Body of pancreas (tissue), 4 donors: ENCODE measurements around the gene GRID1.

Source experiments
- CTCF ChIP-seq, 7 experiments: fragments of 450-650 bp in 4 of 7; fragments of 200-600 bp in 3 of 7; sonication (generic) in 3 of 7; IDR thresholded peaks; one replicate each; pipeline ENCODE4 v1.5.1; 2016 to 2019; ENCODE audit warnings: antibody characterized with exemption in 7 of 7
- POLR2A ChIP-seq, 3 donors: fragments of 450-650 bp; IDR thresholded peaks; one replicate each; pipeline ENCODE4 v1.6.1; 2016; ENCODE audit warnings: antibody characterized with exemption in 3 of 3, mild to moderate bottlenecking in 2 of 3

DNA sequence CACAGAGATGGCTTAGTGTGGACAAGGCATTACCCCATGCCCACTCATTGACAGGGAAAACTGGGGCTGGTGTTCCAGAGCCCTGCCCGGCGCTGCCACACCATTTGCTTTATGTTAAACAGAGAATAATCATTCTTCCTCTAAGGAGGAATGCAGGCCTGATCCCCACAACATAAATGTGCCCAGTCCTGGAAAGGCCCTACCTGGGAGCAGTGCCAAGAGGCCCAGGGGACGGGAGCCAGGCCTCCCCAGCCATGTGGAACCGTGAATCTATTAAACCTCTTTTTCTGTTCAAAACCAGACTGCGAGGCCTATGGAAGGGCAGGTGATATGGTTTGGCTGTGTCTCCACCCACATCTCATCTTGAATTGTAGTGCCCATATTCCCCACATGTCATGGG lies 264.1 kb downstream of the GRID1 start:
- no peak for TF ChIP-seq CTCF (IDR thresholded peaks at IDR 0.05)
- TF ChIP-seq POLR2A (IDR thresholded peaks at IDR 0.05), result no peak
